ENCODE results near the gene RMRP. TPM values are rescaled to one million over a fixed set of nuclear protein-coding genes. Genes with fewer than 3 reads are reported as not detected.
A peak's percentile ranks its signal among the peaks of the same experiment; 100 is the strongest.
"Not testable (repeated sequence)": the region's sequence is repeated elsewhere in the genome, so short reads cannot be mapped to it uniquely, and the experiment has no call there.

The RMRP gene
- total RNA-seq, 2 donors from 2014 or later, result 1,879 to 13,864 TPM

DNA sequence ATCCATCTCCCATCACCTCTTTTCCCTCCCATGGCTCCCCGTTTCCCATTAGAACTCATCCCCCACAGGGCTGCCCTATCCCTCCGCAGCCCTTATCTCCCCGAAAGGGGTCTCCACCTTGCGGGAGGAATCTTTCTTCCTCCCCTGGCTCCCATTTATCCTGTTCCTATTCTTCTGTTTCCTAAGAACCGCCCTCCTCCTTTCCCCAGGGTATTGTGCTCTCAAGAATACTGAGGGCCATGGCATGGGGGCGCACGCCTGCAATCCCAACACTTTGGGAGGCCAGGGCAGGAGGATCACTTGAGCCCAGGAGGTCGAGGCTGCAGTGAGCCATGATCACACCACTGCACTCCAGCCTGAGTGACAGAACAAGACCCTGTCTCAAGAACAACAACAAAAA lies 40.3 kb downstream of the RMRP start:
- 72% methylated on average over 8 of the region's 8 CpGs for WGBS
- H3K36me3 ChIP-seq, result no peaks in the 10 kb centered on the region
- no peaks in the 10 kb centered on the region for H3K9me3 ChIP-seq
- peak overlapping the region in 1 of 2 donors; percentile 28 for H3K4me3 ChIP-seq
- H3K27ac ChIP-seq, result no peak overlapping the region
- H3K27me3 ChIP-seq (replicated peaks; ENCODE audit: insufficient read depth), result no peaks in the 10 kb centered on the region
- TF ChIP-seq, protein P1, sequence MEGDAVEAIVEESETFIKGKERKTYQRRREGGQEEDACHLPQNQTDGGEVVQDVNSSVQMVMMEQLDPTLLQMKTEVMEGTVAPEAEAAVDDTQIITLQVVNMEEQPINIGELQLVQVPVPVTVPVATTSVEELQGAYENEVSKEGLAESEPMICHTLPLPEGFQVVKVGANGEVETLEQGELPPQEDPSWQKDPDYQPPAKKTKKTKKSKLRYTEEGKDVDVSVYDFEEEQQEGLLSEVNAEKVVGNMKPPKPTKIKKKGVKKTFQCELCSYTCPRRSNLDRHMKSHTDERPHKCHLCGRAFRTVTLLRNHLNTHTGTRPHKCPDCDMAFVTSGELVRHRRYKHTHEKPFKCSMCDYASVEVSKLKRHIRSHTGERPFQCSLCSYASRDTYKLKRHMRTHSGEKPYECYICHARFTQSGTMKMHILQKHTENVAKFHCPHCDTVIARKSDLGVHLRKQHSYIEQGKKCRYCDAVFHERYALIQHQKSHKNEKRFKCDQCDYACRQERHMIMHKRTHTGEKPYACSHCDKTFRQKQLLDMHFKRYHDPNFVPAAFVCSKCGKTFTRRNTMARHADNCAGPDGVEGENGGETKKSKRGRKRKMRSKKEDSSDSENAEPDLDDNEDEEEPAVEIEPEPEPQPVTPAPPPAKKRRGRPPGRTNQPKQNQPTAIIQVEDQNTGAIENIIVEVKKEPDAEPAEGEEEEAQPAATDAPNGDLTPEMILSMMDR (IDR thresholded peaks at IDR 0.05), result no peak
- no peak for TF ChIP-seq POLR2A (IDR thresholded peaks at IDR 0.05)
- TF ChIP-seq POLR2AphosphoS5 (IDR thresholded peaks at IDR 0.05), result no peak
- no peak for DNase-seq (ENCODE audit: low spot score)
- intact Hi-C loops (cut with DNase I), result no loop called here
- no peaks in the 10 kb centered on the region for H3K4me1 ChIP-seq (replicated peaks)

DNA sequence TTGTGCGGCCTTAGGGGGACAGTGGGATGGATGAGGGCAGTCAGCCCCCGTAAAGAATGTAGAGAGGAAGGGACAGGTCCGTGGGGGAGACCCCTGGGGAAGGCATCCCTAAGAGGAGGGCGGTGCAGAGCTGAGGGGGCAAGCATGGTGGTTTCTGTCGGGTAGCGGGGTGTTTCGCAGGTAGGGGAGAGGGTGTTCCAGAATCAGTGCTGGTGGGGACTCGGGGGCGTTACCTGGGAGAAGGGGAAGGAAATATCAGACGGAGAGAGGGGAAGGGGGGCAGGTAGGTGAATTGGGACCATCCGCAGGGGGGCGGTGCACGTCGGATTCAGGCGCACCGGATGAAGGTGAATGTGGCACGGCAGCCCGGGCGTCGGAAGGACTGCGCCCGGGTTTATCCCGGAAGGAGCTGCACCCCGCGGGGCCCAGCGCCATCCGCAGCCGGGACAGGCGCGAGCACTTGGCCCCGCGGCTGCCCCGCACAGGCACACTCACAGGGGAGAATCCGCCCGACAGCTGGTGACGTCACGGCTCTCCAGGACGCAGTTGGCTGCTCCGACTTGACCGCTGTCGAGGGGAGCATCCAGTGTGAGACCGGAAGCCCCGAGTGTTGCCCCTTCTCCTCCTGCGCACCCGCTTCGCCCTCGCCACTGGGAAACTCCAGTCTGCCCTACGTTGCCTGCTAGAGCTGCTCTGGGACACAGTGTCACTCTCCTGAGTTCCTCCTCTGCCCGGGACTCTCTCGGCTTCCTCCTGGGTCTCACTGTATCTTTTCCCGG lies 40.9 kb downstream of the RMRP start:
- intact Hi-C loops (cut with DNase I), result no loop called here
- Histone ChIP-seq H3K27ac (no peak overlapping the region), H3K4me1 (replicated peaks) (no peaks in the 10 kb centered on the region), H3K27me3 (replicated peaks; ENCODE audit: insufficient read depth) (no peaks in the 10 kb centered on the region), H3K9me3 (no peaks in the 10 kb centered on the region), H3K4me3 (peak overlapping the region; percentile 28 to 31), H3K36me3 (no peaks in the 10 kb centered on the region)
- DNase-seq (ENCODE audit: low spot score), result peak; percentile 32
- TF ChIP-seq, protein P1 (IDR thresholded peaks at IDR 0.05), result peak in 1 of 4 experiments; percentile 10
- TF ChIP-seq POLR2AphosphoS5 (IDR thresholded peaks at IDR 0.05) (no peak), POLR2A (IDR thresholded peaks at IDR 0.05) (no peak)
- WGBS, result 10% methylated on average over 48 of the region's 51 CpGs

DNA sequence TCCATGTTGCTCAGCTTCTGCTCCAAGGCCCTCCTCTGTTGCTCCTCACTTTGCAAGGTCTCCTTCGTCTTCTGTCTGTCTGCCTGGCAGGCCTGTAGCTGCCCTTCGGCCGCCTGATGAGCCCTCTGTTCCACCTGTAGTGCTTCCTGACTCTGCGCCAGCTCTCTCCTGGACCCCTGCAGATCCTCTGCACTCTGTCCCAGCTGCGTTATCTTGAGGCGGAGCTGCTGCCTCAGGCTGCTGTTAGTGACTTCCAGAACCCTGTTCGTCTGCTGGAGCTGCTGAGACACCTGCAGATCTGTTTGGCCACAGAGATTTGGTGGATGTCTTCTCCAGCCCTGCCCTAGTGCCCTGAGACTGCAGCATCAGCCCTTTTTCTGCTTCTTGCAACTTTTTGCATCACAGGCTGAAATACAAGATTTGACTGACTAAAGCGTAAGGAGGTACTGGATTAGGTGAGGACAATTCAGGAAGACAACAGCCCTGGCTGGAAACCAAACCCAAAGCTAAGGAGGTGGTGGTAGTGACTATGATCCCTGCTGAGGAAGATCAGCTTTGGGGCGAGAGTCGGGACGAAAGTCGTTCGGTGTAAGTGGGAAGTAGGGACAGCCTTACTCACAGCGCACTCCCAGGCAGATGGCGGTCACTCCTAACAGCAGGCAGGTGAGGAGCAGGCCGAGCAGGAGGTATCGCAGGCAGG lies 41.7 kb downstream of the RMRP start:
- DNase-seq (ENCODE audit: low spot score), result no peak
- Histone ChIP-seq H3K27ac (no peak overlapping the region), H3K9me3 (no peaks in the 10 kb centered on the region), H3K36me3 (no peaks in the 10 kb centered on the region), H3K4me1 (replicated peaks) (no peaks in the 10 kb centered on the region), H3K4me3 (no peak overlapping the region), H3K27me3 (replicated peaks; ENCODE audit: insufficient read depth) (no peaks in the 10 kb centered on the region)
- TF ChIP-seq, protein P1 (IDR thresholded peaks at IDR 0.05), result no peak
- TF ChIP-seq POLR2A (IDR thresholded peaks at IDR 0.05) (no peak), POLR2AphosphoS5 (IDR thresholded peaks at IDR 0.05) (no peak)
- intact Hi-C loops (cut with DNase I), result no loop called here
- 77% methylated on average over 17 of the region's 17 CpGs for WGBS

DNA sequence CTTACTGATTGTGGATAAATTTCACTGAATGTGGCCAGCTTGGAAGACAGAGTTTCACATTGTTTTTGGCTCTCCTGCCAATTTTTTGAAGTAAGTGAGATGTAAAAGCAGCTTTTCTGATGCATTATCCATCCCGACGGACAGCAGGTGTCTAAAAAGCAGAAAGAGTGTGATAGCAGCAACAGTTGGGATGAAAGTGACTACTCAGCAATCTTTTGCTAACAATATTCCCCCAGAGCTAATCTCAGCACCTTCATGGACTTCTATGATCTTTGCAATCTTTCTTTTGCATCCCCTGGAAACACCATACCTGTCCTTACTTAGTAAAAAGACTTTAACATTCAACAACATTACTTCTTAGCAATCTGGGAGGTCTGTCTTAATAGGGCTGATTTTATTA lies 45.0 kb downstream of the RMRP start:
- no peak for DNase-seq (ENCODE audit: low spot score)
- Histone ChIP-seq H3K4me3 (no peak overlapping the region), H3K4me1 (replicated peaks) (no peaks in the 10 kb centered on the region), H3K36me3 (peaks cover 2 to 5% of the 10 kb centered on the region in 2 donors), H3K9me3 (no peaks in the 10 kb centered on the region), H3K27ac (no peak overlapping the region), H3K27me3 (replicated peaks; ENCODE audit: insufficient read depth) (no peaks in the 10 kb centered on the region)
- intact Hi-C loops (cut with DNase I), result no loop called here
- TF ChIP-seq, protein P1 (IDR thresholded peaks at IDR 0.05), result no peak
- no peak for TF ChIP-seq POLR2A (IDR thresholded peaks at IDR 0.05)
- TF ChIP-seq POLR2AphosphoS5 (IDR thresholded peaks at IDR 0.05), result no peak
- 92% methylated on average over 2 of the region's 2 CpGs for WGBS

DNA sequence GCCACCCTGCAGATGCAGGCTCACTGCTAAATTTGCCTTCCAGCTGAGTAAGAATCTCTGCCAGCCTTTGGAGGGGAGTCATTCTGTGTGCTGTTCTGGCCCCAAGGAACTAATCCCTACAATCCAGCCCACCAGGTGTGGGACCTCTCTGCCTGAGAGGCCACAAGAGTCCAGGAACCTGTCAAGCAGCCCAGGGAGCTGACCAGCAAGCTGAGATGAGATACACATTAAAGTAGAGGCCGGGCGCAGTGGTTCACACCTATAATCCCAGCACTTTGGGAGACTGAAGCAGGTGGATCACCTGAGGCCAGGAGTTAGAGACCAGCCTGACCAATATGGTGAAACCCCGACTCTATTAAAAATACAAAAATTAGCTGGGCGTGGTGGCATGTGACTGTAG lies 45.8 kb downstream of the RMRP start:
- WGBS, result 95% methylated on average over 4 of the region's 4 CpGs
- H3K27ac ChIP-seq; H3K36me3 ChIP-seq; intact Hi-C loops (cut with DNase I); H3K9me3 ChIP-seq; H3K4me3 ChIP-seq; DNase-seq (ENCODE audit: low spot score); H3K4me1 ChIP-seq (replicated peaks); H3K27me3 ChIP-seq (replicated peaks; ENCODE audit: insufficient read depth): not testable (repeated sequence)

Data from prostate gland (tissue), 2 donors.